HL-60 (cell line): ENCODE measurements around the gene ARHGAP32.

ENCODE experiments used
- DNase-seq, 2 experiments: peaks; one replicate each; pipeline ENCODE4 v3.0.0-alpha.2; 2010 to 2020; ENCODE audit warnings: low read depth in 1 of 2, low spot score in 1 of 2
- H3K27ac ChIP-seq: fragments of 250-450 bp; sonication (Bioruptor Pico); replicated peaks from 2 replicates; pipeline ENCODE4 v1.5.1; 2020; ENCODE audit warnings: mild to moderate bottlenecking, moderate library complexity
- H3K27me3 ChIP-seq: fragments of 250-450 bp; sonication (Bioruptor Pico); 2 replicates; pipeline ENCODE4 v1.5.1; 2021; ENCODE audit warnings: mild to moderate bottlenecking, moderate library complexity; ENCODE audit not compliant: insufficient read depth, poor library complexity, severe bottlenecking
- H3K4me3 ChIP-seq: replicated peaks from 2 replicates; pipeline ENCODE4 v1.5.1; 2011; ENCODE audit warnings: mild to moderate bottlenecking, control low read depth, low read length; ENCODE audit not compliant: insufficient read depth
- CTCF ChIP-seq: IDR thresholded peaks from one replicate; pipeline ENCODE4 v1.5.1; 2011; ENCODE audit warnings: low read length, control low read depth, inconsistent platforms; ENCODE audit not compliant: insufficient read depth
- GABPA ChIP-seq: IDR thresholded peaks from 2 replicates; pipeline ENCODE4 v1.6.1; 2012; ENCODE audit warnings: low read depth
- POLR2AphosphoS5 ChIP-seq: IDR thresholded peaks from 2 replicates; pipeline ENCODE4 v1.6.1; 2012; ENCODE audit warnings: low read depth
- SPI1 ChIP-seq: IDR thresholded peaks from 2 replicates; pipeline ENCODE4 v1.6.1; 2012; ENCODE audit warnings: low read depth, mild to moderate bottlenecking, borderline replicate concordance
- TF ChIP-seq, protein P1 (sequence below): IDR thresholded peaks from 2 replicates; pipeline ENCODE4 v1.6.1; 2012; ENCODE audit warnings: low read depth; ENCODE audit not compliant: insufficient replicate concordance

ARHGAP32 gene

DNA sequence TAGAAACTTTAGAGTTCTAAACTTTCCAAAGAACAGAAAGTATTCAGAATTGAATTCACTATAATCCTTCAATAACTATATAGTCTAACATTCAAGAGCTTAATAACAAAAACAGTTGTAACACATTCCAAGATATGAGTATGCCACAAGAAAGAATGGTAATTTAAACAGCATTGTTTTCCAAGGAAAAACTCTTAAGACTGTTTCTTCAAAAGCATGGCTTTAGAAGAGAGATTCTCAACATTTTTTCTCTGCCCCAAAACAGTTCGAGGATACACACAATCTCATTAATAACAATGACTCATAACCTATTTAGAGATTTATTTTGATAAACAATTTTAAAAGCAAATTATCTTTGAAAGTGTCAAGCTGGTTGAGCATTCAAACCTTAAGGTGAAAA is 16.7 kb upstream of the ARHGAP32 start:
- no peak for DNase-seq
- Histone ChIP-seq H3K27me3 (no peaks in the 10 kb centered on the region), H3K4me3 (no peak overlapping the region), H3K27ac (no peak overlapping the region)
- no peak for TF ChIP-seq GABPA
- TF ChIP-seq, protein P1, sequence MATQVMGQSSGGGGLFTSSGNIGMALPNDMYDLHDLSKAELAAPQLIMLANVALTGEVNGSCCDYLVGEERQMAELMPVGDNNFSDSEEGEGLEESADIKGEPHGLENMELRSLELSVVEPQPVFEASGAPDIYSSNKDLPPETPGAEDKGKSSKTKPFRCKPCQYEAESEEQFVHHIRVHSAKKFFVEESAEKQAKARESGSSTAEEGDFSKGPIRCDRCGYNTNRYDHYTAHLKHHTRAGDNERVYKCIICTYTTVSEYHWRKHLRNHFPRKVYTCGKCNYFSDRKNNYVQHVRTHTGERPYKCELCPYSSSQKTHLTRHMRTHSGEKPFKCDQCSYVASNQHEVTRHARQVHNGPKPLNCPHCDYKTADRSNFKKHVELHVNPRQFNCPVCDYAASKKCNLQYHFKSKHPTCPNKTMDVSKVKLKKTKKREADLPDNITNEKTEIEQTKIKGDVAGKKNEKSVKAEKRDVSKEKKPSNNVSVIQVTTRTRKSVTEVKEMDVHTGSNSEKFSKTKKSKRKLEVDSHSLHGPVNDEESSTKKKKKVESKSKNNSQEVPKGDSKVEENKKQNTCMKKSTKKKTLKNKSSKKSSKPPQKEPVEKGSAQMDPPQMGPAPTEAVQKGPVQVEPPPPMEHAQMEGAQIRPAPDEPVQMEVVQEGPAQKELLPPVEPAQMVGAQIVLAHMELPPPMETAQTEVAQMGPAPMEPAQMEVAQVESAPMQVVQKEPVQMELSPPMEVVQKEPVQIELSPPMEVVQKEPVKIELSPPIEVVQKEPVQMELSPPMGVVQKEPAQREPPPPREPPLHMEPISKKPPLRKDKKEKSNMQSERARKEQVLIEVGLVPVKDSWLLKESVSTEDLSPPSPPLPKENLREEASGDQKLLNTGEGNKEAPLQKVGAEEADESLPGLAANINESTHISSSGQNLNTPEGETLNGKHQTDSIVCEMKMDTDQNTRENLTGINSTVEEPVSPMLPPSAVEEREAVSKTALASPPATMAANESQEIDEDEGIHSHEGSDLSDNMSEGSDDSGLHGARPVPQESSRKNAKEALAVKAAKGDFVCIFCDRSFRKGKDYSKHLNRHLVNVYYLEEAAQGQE = no peak
- no peak for TF ChIP-seq SPI1
- TF ChIP-seq POLR2AphosphoS5 = no peak
- TF ChIP-seq CTCF = no peak

DNA sequence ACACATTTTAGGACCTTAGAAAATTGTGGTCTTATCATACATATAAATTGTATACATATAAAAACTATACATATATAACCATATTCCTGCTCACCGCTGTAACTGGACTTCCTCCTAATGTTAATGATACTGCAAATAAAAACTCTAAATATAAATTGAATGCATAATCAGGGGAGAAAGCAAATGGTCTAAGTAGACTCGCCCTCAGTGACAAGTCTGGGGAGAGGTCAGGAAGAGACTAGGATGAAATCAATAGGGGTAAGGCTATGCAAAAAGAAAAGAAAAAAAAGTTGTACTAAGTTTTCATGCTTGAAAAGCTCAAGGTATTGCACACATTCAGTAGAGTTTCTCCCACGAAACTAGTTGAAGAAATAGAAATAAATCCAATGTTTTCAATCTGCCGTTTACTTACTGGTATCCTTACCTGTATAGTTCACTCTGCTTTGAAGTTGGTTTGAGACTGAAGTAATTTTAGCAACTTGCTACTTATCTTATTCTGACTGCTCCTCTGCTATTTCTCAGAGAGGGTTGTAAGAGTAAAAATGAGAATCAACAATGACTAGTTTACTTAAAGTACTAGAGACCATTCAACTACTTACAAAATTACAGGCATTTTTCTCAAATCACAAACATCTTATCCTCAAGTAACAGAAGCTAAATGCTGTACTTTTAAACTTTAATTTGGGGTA is 12.2 kb upstream of the ARHGAP32 start:
- no peaks in the 10 kb centered on the region for H3K27me3 ChIP-seq
- H3K4me3 ChIP-seq = no peak overlapping the region
- TF ChIP-seq CTCF = no peak
- TF ChIP-seq GABPA = no peak
- no peak for TF ChIP-seq SPI1
- no peak for TF ChIP-seq POLR2AphosphoS5
- TF ChIP-seq, protein P1 = no peak
- DNase-seq = no peak
- H3K27ac ChIP-seq = no peak overlapping the region

DNA sequence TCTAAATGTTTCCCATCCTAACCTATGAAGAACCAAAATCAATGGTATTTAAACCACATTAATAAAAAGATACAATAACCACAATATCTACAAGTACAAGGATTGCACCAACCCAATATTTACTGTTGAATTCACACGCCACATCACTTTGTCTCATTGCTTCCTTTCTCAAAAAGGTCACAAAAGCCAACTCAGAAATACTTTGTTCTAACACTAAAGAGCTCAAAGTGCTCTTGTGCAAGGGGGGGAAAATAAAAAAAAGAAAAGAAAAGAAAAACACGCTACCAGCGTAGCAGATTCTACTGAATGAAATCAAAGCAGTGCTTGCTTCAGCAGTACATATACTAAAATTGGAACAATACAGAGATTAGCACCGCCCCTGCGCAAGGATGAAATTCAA is 10.5 kb upstream of the ARHGAP32 start:
- DNase-seq = no peak
- Histone ChIP-seq H3K27ac (no peak overlapping the region), H3K4me3 (no peak overlapping the region), H3K27me3 (no peaks in the 10 kb centered on the region)
- TF ChIP-seq, protein P1 = no peak
- TF ChIP-seq CTCF (no peak), POLR2AphosphoS5 (no peak), GABPA (no peak), SPI1 (no peak)
